MM.1S (cell line): ENCODE results near the gene TRIM14.

ENCODE experiments used
- EZH2 ChIP-seq: fragments of 300-600 bp; sonication (generic); optimal IDR thresholded peaks from 2 replicates; pipeline ENCODE3; 2017; ENCODE audit warnings: low read depth, mild to moderate bottlenecking, antibody characterized with exemption, low read length, mixed read lengths
- EZH2phosphoT487 ChIP-seq: fragments of 300-600 bp; sonication (generic); IDR thresholded peaks from 2 replicates; pipeline ENCODE4 v1.6.1; 2018; ENCODE audit warnings: antibody characterized with exemption, low read length
- TF ChIP-seq, protein P1 (sequence below): fragments of 300-600 bp; sonication (generic); IDR thresholded peaks from 2 replicates; pipeline ENCODE4 v1.5.1; 2016; ENCODE audit warnings: antibody characterized with exemption, low read length, mixed read lengths

DNA sequence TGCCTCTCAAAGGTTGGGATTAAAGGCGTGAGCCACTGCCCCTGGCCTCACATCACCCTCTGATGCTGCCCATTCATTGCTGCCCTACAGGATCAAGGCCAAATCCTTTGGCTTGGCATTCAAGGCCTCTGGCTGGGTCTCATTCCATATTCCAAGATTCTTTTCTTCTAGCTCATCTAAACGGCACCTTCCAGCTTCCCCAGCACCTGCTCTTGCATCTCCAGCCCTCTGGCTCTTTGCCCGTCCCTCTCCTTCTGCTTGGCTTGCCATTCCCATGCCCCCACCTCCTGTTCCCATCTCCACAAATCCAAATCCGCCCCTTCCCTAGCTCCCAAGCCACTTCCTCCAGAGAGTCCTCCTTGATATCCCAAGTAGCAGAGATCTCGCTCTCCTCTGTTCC is 40.3 kb upstream of the TRIM14 start:
- TF ChIP-seq, protein P1, sequence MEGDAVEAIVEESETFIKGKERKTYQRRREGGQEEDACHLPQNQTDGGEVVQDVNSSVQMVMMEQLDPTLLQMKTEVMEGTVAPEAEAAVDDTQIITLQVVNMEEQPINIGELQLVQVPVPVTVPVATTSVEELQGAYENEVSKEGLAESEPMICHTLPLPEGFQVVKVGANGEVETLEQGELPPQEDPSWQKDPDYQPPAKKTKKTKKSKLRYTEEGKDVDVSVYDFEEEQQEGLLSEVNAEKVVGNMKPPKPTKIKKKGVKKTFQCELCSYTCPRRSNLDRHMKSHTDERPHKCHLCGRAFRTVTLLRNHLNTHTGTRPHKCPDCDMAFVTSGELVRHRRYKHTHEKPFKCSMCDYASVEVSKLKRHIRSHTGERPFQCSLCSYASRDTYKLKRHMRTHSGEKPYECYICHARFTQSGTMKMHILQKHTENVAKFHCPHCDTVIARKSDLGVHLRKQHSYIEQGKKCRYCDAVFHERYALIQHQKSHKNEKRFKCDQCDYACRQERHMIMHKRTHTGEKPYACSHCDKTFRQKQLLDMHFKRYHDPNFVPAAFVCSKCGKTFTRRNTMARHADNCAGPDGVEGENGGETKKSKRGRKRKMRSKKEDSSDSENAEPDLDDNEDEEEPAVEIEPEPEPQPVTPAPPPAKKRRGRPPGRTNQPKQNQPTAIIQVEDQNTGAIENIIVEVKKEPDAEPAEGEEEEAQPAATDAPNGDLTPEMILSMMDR, result no peak
- TF ChIP-seq EZH2phosphoT487 (no peak), EZH2 (no peak)
